Stomach (tissue), 4 donors: ENCODE measurements around the gene ADCY6.

Experiments
- EP300 ChIP-seq: sonication (generic); formaldehyde crosslinking; IDR thresholded peaks from one replicate; pipeline ENCODE4 v1.6.1; 2017; ENCODE audit warnings: antibody characterized with exemption
- TF ChIP-seq, protein P1 (sequence below), 7 experiments: fragments of 450-650 bp in 4 of 7; fragments of 200-600 bp in 3 of 7; sonication (generic) in 3 of 7; IDR thresholded peaks; one replicate each; pipeline ENCODE4 v1.5.1; 2016 to 2019; ENCODE audit warnings: antibody characterized with exemption in 7 of 7, control low read depth in 2 of 7, mild to moderate bottlenecking in 1 of 7

DNA sequence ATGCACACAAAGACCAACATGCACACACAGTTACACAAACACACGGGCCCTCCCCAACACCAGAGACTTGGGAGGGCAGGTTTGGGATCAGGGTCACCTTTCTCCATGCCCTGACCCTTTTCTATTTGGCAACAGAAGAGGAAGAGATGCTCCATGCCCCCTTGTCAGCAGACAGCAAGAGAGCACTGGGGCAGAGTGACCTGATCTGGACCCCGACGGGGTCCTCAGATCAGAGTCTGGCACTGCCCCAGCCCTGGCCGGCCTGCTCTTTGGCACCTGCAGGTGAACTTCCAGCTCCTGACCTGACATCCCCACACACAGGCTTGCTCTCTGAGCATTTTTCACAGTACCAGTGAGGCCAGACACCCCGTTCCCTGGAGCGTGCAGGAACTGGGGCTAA, 21.4 kb downstream of the ADCY6 start:
- TF ChIP-seq, protein P1, sequence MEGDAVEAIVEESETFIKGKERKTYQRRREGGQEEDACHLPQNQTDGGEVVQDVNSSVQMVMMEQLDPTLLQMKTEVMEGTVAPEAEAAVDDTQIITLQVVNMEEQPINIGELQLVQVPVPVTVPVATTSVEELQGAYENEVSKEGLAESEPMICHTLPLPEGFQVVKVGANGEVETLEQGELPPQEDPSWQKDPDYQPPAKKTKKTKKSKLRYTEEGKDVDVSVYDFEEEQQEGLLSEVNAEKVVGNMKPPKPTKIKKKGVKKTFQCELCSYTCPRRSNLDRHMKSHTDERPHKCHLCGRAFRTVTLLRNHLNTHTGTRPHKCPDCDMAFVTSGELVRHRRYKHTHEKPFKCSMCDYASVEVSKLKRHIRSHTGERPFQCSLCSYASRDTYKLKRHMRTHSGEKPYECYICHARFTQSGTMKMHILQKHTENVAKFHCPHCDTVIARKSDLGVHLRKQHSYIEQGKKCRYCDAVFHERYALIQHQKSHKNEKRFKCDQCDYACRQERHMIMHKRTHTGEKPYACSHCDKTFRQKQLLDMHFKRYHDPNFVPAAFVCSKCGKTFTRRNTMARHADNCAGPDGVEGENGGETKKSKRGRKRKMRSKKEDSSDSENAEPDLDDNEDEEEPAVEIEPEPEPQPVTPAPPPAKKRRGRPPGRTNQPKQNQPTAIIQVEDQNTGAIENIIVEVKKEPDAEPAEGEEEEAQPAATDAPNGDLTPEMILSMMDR (IDR thresholded peaks at IDR 0.05), result no peak
- no peak for TF ChIP-seq EP300
